AG04450 (cell line): ENCODE data around the gene SLC13A3. TPM values are rescaled to one million over a fixed set of nuclear protein-coding genes. Genes with fewer than 3 reads are reported as not detected.

Experiments used
- CTCF ChIA-PET: fragments of 300-600, 350-600 bp; formaldehyde crosslinking; extraction: SDS; loops from one replicate; lab custom pipeline; 2022; ENCODE audit warnings: antibody characterized with exemption, inconsistent platforms; lab: Charles Lee
- POLR2A ChIA-PET: fragments of 350-600 bp; formaldehyde crosslinking; extraction: SDS; loops from one replicate; lab custom pipeline; 2021; ENCODE audit warnings: antibody characterized with exemption, inconsistent platforms; lab: Yijun Ruan, JAX
- DNase-seq: peaks from one replicate; pipeline ENCODE4 v3.0.0-alpha.2; 2011; ENCODE audit warnings: low read depth, low spot score
- H3K27ac ChIP-seq: one replicate; pipeline ENCODE4 v1.5.1; 2012; ENCODE audit warnings: low read depth, low read length, control low read depth
- H3K27me3 ChIP-seq: one replicate; pipeline ENCODE4 v1.6.0; 2012; ENCODE audit warnings: low read length; ENCODE audit not compliant: control insufficient read depth, insufficient read depth
- H3K4me3 ChIP-seq: 2 replicates; pipeline ENCODE4 v1.5.1; 2011; ENCODE audit warnings: mild to moderate bottlenecking, low read depth, low read length, control low read depth
- H3K9me3 ChIP-seq: 2 replicates; pipeline ENCODE4 v1.5.1; 2012; ENCODE audit warnings: low read length; ENCODE audit not compliant: control insufficient read depth, insufficient read depth
- CTCF ChIP-seq: IDR thresholded peaks from 2 replicates; pipeline ENCODE4 v1.5.1; 2011; ENCODE audit warnings: low read depth, low read length, control low read depth, inconsistent platforms
- polyA plus RNA-seq: library from polyadenylated mRNA; depleted of rRNA; stranded (reverse); fragments of >200 nt; gene quantifications from 2 replicates; pipeline ENCODE4 v1.2.3, GENCODE V29; 2011

Gene SLC13A3
- polyA plus RNA-seq, 1 experiment, result 2.4 TPM

GRCh38 chr20:46690219-46691106 is 39.2 kb upstream of the SLC13A3 start:
- no peak for TF ChIP-seq CTCF
- POLR2A ChIA-PET, result interaction anchor here (0.6 to 1.5 kb wide), 4 partner anchors 10 to 1256 kb away, joined by 3 to 4 read pairs (median 4); no protein-coding TSS in a partner anchor
- Histone ChIP-seq H3K4me3 (peak overlapping the region; percentile 66), H3K27me3 (no peaks in the 10 kb centered on the region), H3K27ac (peak overlapping the region; percentile 49), H3K9me3 (no peaks in the 10 kb centered on the region)
- no peak for DNase-seq
- CTCF ChIA-PET, result interaction anchor here (0.6 to 1.5 kb wide), 5 partner anchors 9 to 812 kb away, joined by 3 to 7 read pairs (median 3); no protein-coding TSS in a partner anchor

GRCh38 chr20:46689754-46690085 is 38.5 kb upstream of the SLC13A3 start:
- POLR2A ChIA-PET, result interaction anchor here (0.6 to 1.5 kb wide), 4 partner anchors 9 to 1255 kb away, joined by 3 to 4 read pairs (median 4); no protein-coding TSS in a partner anchor
- CTCF ChIA-PET, result interaction anchor here (0.6 to 1.5 kb wide), 5 partner anchors 9 to 812 kb away, joined by 3 to 7 read pairs (median 4); no protein-coding TSS in a partner anchor
- TF ChIP-seq CTCF, result no peak
- DNase-seq, result no peak
- H3K27ac ChIP-seq, result peak overlapping the region; percentile 79
- peak overlapping the region; percentile 66 for H3K4me3 ChIP-seq
- H3K9me3 ChIP-seq, result no peaks in the 10 kb centered on the region
- no peaks in the 10 kb centered on the region for H3K27me3 ChIP-seq

GRCh38 chr20:46689082-46689753 is 38.0 kb upstream of the SLC13A3 start, which contains the start of gene TP53RK:
TSS of gene TP53RK (minus strand) at chr20:46689444. CDS start at chr20:46689414, 30 bp downstream.
- H3K27ac ChIP-seq, result peak within 1 kb of the TSS; percentile 84
- ChIA-PET CTCF (interaction anchor here (0.6 to 1.5 kb wide), 4 partner anchors 10 to 813 kb away, joined by 3 to 5 read pairs (median 4); no protein-coding TSS in a partner anchor), POLR2A (interaction anchor here (0.7 to 1.5 kb wide), 3 partner anchors 9 to 19 kb away, joined by 3 to 4 read pairs (median 4); no protein-coding TSS in a partner anchor)
- H3K9me3 ChIP-seq, result no peaks in the 10 kb centered on the region
- H3K4me3 ChIP-seq, result peak within 1 kb of the TSS; percentile 82
- DNase-seq, result peak; percentile 100
- TF ChIP-seq CTCF, result peak; percentile 25; the same call in 1 of the 2 replicates
- H3K27me3 ChIP-seq, result no peaks in the 10 kb centered on the region

- ChIA-PET CTCF (interaction anchor here (1.1 kb wide), 1 partner anchor 719 kb away, joined by 4 read pairs; no protein-coding TSS in a partner anchor), POLR2A (interaction anchor here (1.5 kb wide), 1 partner anchor 8 kb away, joined by 4 read pairs; no protein-coding TSS in a partner anchor)
- no peaks in the 10 kb centered on the region for H3K9me3 ChIP-seq
Measured at GRCh38 chr20:46688151-46689081, 37.2 kb upstream of the SLC13A3 start.

More at GRCh38 chr20:46688151-46689081, 37.2 kb upstream of the SLC13A3 start:
- H3K27ac ChIP-seq, result peak overlapping the region; percentile 84
- DNase-seq, result no peak
- H3K27me3 ChIP-seq, result no peaks in the 10 kb centered on the region
- H3K4me3 ChIP-seq, result peak overlapping the region; percentile 82
- TF ChIP-seq CTCF, result no peak
